IMR-90 (cell line): ENCODE results near the gene ENO3. TPM values are rescaled to one million over a fixed set of nuclear protein-coding genes. Genes with fewer than 3 reads are reported as not detected.

Experiments used
- ATAC-seq: fragments of 200-7000 bp; cut with Tn5 transposase; 2 replicates; pipeline ENCODE4 v1.9.1; 2020; ENCODE audit warnings: low read depth, mild to moderate bottlenecking, moderate library complexity
- BruUV-seq: library from RNA; stranded (reverse); fragments of 400-500 nt; replicated peaks from 2 replicates; lab custom pipeline; 2021; lab: Mats Ljungman, UMichigan
- CTCF ChIA-PET: fragments of 300-600 bp; formaldehyde crosslinking; extraction: SDS; loops from one replicate; lab custom pipeline; 2021; ENCODE audit warnings: antibody characterized with exemption; lab: Yijun Ruan, JAX
- POLR2A ChIA-PET: fragments of 300-600 bp; sonication (Branson Sonifier 250); formaldehyde crosslinking; loops from one replicate; lab custom pipeline; 2022; ENCODE audit warnings: antibody characterized with exemption; ENCODE audit not compliant: unreplicated experiment; lab: Charles Lee
- DNase-seq: peaks from one replicate; pipeline ENCODE4 v3.0.0; 2013
- H2AFZ ChIP-seq: replicated peaks from 2 replicates; pipeline ENCODE3; 2013; ENCODE audit warnings: low read length, mild to moderate bottlenecking; ENCODE audit not compliant: poor library complexity
- H2AK5ac ChIP-seq: 2 replicates; pipeline ENCODE4 v1.6.1; 2013; ENCODE audit warnings: low read depth, low read length, inconsistent platforms
- H2AK9ac ChIP-seq: replicated peaks from 2 replicates; pipeline ENCODE3; 2013; ENCODE audit warnings: mild to moderate bottlenecking, low read depth, low read length, moderate library complexity; ENCODE audit not compliant: poor library complexity
- H2BK120ac ChIP-seq: 2 replicates; pipeline ENCODE4 v1.6.1; 2013; ENCODE audit warnings: low read depth, low read length, inconsistent platforms
- H2BK15ac ChIP-seq: 3 replicates; pipeline ENCODE4 v1.6.1; 2013; ENCODE audit warnings: low read depth, low read length, inconsistent platforms
- H2BK20ac ChIP-seq: 2 replicates; pipeline ENCODE4 v1.6.1; 2013; ENCODE audit warnings: low read depth, mild to moderate bottlenecking, inconsistent platforms, low read length, moderate library complexity
- H2BK5ac ChIP-seq: 2 replicates; pipeline ENCODE4 v1.6.1; 2013; ENCODE audit warnings: mild to moderate bottlenecking, low read depth, low read length, inconsistent platforms; ENCODE audit not compliant: poor library complexity, severe bottlenecking
- H3K14ac ChIP-seq: replicated peaks from 2 replicates; pipeline ENCODE4 v1.6.1; 2013; ENCODE audit warnings: low read depth, low read length, inconsistent platforms
- H3K18ac ChIP-seq: 2 replicates; pipeline ENCODE4 v1.6.1; 2013; ENCODE audit warnings: low read depth, low read length, control low read depth
- H3K23ac ChIP-seq: 2 replicates; pipeline ENCODE4 v1.6.1; 2013; ENCODE audit warnings: low read depth, low read length, inconsistent platforms
- H3K27ac ChIP-seq: 2 replicates; pipeline ENCODE4 v1.5.1; 2013; ENCODE audit warnings: mild to moderate bottlenecking, control low read depth, low read length; ENCODE audit not compliant: insufficient read depth
- H3K27me3 ChIP-seq: 2 replicates; pipeline ENCODE4 v1.6.1; 2013; ENCODE audit warnings: low read length; ENCODE audit not compliant: control insufficient read depth, insufficient read depth
- H3K36me3 ChIP-seq: 2 replicates; pipeline ENCODE4 v1.6.1; 2013; ENCODE audit warnings: low read length, mixed read lengths; ENCODE audit not compliant: control insufficient read depth, insufficient read depth
- H3K4ac ChIP-seq: 2 replicates; pipeline ENCODE4 v1.6.1; 2013; ENCODE audit warnings: low read depth, low read length, inconsistent platforms
- H3K4me1 ChIP-seq: 2 replicates; pipeline ENCODE4 v1.6.1; 2013; ENCODE audit warnings: low read length, mixed read lengths; ENCODE audit not compliant: control insufficient read depth, insufficient read depth
- H3K4me2 ChIP-seq: 2 replicates; pipeline ENCODE4 v1.6.1; 2013; ENCODE audit warnings: low read depth, mild to moderate bottlenecking, control low read depth, low read length, moderate library complexity
- H3K4me3 ChIP-seq: 2 replicates; pipeline ENCODE4 v1.5.1; 2013; ENCODE audit warnings: low read depth, mild to moderate bottlenecking, control low read depth, low read length, moderate library complexity; ENCODE audit not compliant: insufficient read depth
- H3K56ac ChIP-seq: 2 replicates; pipeline ENCODE4 v1.6.1; 2013; ENCODE audit warnings: low read length, inconsistent platforms; ENCODE audit not compliant: insufficient read depth; ENCODE audit errors: extremely low read depth
- H3K79me1 ChIP-seq, 2 experiments: 2 replicates each; pipeline ENCODE4 v1.6.1; 2013; ENCODE audit warnings: low read length in 2 of 2, inconsistent platforms in 1 of 2, low read depth in 1 of 2
- H3K9ac ChIP-seq: 2 replicates; pipeline ENCODE4 v1.6.1; 2013; ENCODE audit warnings: low read depth, low read length, control low read depth
- H3K9me1 ChIP-seq: 2 replicates; pipeline ENCODE4 v1.6.1; 2013; ENCODE audit warnings: low read length, inconsistent platforms; ENCODE audit not compliant: insufficient read depth
- H3K9me3 ChIP-seq: 2 replicates; pipeline ENCODE4 v1.6.1; 2013; ENCODE audit warnings: low read length; ENCODE audit not compliant: control insufficient read depth, insufficient read depth
- H4K20me1 ChIP-seq: 2 replicates; pipeline ENCODE4 v1.6.1; 2013; ENCODE audit warnings: low read length, inconsistent platforms; ENCODE audit not compliant: insufficient read depth
- H4K5ac ChIP-seq: 2 replicates; pipeline ENCODE4 v1.6.1; 2013; ENCODE audit warnings: mild to moderate bottlenecking, low read depth, low read length, control low read depth
- H4K8ac ChIP-seq, 2 experiments: 2 replicates each; pipeline ENCODE4 v1.6.1; 2013; ENCODE audit warnings: low read depth in 2 of 2, low read length in 2 of 2, control low read depth in 1 of 2, inconsistent platforms in 1 of 2
- H4K91ac ChIP-seq: 2 replicates; pipeline ENCODE4 v1.6.1; 2013; ENCODE audit warnings: low read depth, low read length, inconsistent platforms; ENCODE audit not compliant: insufficient read depth
- CHD1 ChIP-seq: IDR thresholded peaks from 2 replicates; pipeline ENCODE4 v1.6.1; 2012; ENCODE audit warnings: low read depth, low read length, improper control_type of control experiment
- MAFK ChIP-seq: IDR thresholded peaks from 2 replicates; pipeline ENCODE4 v1.6.1; 2012; ENCODE audit warnings: low read depth, low read length, improper control_type of control experiment
- MXI1 ChIP-seq: IDR thresholded peaks from 2 replicates; pipeline ENCODE4 v1.6.1; 2012; ENCODE audit warnings: low read depth, mild to moderate bottlenecking, low read length, moderate library complexity, borderline replicate concordance
- RFX5 ChIP-seq: IDR thresholded peaks from 2 replicates; pipeline ENCODE4 v1.8.0; 2012; ENCODE audit warnings: low read depth, mild to moderate bottlenecking, low read length, moderate library complexity
- SMC3 ChIP-seq: fragments of 150-350 bp; IDR thresholded peaks from 2 replicates; pipeline ENCODE4 v1.6.1; 2016; ENCODE audit warnings: low read depth, mild to moderate bottlenecking, antibody characterized with exemption, low read length, moderate library complexity
- WGBS, 2 experiments: methylation state at CpG; one replicate each; pipeline versions ENCODE4 v1.1.5 to v1.1.7; 2013; ENCODE audit warnings: missing lambda C conversion rate in 2 of 2; ENCODE audit not compliant: insufficient read length in 1 of 2; ENCODE audit errors: extremely low coverage in 2 of 2; 5-methylcytosine and 5-hydroxymethylcytosine counted together
- dilution Hi-C: fragments of 300-500 bp; cut with HindIII; formaldehyde crosslinking; loops from one replicate; pipeline ENCODE4 v1.14.3; 2018; ENCODE audit warnings: low sequenced_read_pairs; ENCODE audit not compliant: unreplicated experiment
- in situ Hi-C: fragments of 300-500 bp; cut with MboI; formaldehyde crosslinking; loops from 3 replicates; pipeline ENCODE4 v1.14.3; 2019; ENCODE audit warnings: low sequenced_read_pairs, inconsistent platforms, mixed read lengths
- intact Hi-C: fragments of 100-400 bp; cut with micrococcal nuclease; formaldehyde crosslinking; loops from 2 replicates; pipeline ENCODE4 v1.10.0; 2022
- polyA plus RNA-seq, 3 experiments: library from polyadenylated mRNA; depleted of rRNA; stranded (reverse); fragments of >200 nt; gene quantifications; 2 replicates each; pipeline ENCODE4 v1.2.3, GENCODE V29; 2012; ENCODE audit warnings: low replicate concordance in 1 of 3
- total RNA-seq: library from RNA; depleted of rRNA; stranded (reverse); fragments of >200 nt; gene quantifications from 2 replicates; pipeline ENCODE4 v1.2.3, GENCODE V29; 2012
- TF ChIP-seq, protein P1 (sequence below): fragments of 150-350 bp; IDR thresholded peaks from 2 replicates; pipeline ENCODE4 v1.6.1; 2016; ENCODE audit warnings: low read depth, mild to moderate bottlenecking, low read length, moderate library complexity, borderline replicate concordance
- TF ChIP-seq, protein P2 (sequence below): conservative IDR thresholded peaks from 2 replicates; pipeline ENCODE4 v1.5.1; 2012; ENCODE audit warnings: mild to moderate bottlenecking, low read depth, low read length, improper control_type of control experiment

The ENO3 gene
- total and polyA plus RNA-seq, 2 of the 4 experiments (the other 2 are of a cell fraction): 1.4 to 5.1 TPM

DNA sequence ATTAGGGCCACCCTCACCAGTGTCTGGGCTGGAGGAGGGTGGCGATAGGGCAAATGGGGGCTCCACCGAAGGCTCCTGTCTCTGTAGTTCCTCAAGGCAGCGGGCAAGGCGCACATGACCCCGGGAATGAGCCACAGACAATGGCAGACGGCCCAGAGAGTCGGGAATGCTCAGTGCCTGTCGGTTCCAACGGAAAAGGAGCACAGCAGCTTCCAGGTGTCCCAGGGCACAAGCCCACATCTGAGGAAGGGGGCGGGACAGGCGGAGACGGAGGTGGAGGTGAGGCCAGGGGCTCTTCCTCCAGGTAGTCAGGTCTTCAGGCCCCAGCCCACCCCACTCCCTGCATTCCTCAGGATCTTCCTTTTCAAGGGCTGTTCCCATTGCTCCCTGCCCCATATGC lies 21.8 kb downstream of the ENO3 start:
- H4K5ac ChIP-seq: no peak overlapping the region
- no peak overlapping the region for H2BK5ac ChIP-seq
- H3K4me2 ChIP-seq: no peak overlapping the region
- WGBS, 2 experiments: 65% methylated on average over 7 of the region's 12 CpGs; no CpG with 5 or more reads in 1 of the 2 experiments
- no peak overlapping the region for H3K4me3 ChIP-seq
- ATAC-seq: no peak
- no peak overlapping the region for H3K56ac ChIP-seq
- H2AFZ ChIP-seq: no peak overlapping the region
- no peak overlapping the region for H2BK15ac ChIP-seq
- no peak overlapping the region for H3K9ac ChIP-seq
- CTCF ChIA-PET: no interaction called here
- POLR2A ChIA-PET: no interaction called here
- dilution Hi-C loops (no loop called here), in situ Hi-C loops (no loop called here), intact Hi-C loops (no loop called here)
- no peak overlapping the region for H4K8ac ChIP-seq
- H3K36me3 ChIP-seq: peaks cover 42% of the 10 kb centered on the region
- H3K27ac ChIP-seq: no peak overlapping the region
- H3K9me1 ChIP-seq: peaks cover 22% of the 10 kb centered on the region
- H3K9me3 ChIP-seq: no peaks in the 10 kb centered on the region
- no TSS peak for BruUV-seq
- H3K23ac ChIP-seq: no peak overlapping the region
- no peak overlapping the region for H4K91ac ChIP-seq
- H2AK5ac ChIP-seq: no peak overlapping the region
- no peak overlapping the region for H2BK120ac ChIP-seq
- H3K4me1 ChIP-seq: peaks cover 14% of the 10 kb centered on the region
- no peak for TF ChIP-seq SMC3
- TF ChIP-seq RFX5: no peak
- no peak for TF ChIP-seq MAFK
- TF ChIP-seq CHD1: no peak
- TF ChIP-seq, protein P1, sequence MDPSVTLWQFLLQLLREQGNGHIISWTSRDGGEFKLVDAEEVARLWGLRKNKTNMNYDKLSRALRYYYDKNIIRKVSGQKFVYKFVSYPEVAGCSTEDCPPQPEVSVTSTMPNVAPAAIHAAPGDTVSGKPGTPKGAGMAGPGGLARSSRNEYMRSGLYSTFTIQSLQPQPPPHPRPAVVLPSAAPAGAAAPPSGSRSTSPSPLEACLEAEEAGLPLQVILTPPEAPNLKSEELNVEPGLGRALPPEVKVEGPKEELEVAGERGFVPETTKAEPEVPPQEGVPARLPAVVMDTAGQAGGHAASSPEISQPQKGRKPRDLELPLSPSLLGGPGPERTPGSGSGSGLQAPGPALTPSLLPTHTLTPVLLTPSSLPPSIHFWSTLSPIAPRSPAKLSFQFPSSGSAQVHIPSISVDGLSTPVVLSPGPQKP: no peak
- no peak for TF ChIP-seq MXI1
- TF ChIP-seq, protein P2, sequence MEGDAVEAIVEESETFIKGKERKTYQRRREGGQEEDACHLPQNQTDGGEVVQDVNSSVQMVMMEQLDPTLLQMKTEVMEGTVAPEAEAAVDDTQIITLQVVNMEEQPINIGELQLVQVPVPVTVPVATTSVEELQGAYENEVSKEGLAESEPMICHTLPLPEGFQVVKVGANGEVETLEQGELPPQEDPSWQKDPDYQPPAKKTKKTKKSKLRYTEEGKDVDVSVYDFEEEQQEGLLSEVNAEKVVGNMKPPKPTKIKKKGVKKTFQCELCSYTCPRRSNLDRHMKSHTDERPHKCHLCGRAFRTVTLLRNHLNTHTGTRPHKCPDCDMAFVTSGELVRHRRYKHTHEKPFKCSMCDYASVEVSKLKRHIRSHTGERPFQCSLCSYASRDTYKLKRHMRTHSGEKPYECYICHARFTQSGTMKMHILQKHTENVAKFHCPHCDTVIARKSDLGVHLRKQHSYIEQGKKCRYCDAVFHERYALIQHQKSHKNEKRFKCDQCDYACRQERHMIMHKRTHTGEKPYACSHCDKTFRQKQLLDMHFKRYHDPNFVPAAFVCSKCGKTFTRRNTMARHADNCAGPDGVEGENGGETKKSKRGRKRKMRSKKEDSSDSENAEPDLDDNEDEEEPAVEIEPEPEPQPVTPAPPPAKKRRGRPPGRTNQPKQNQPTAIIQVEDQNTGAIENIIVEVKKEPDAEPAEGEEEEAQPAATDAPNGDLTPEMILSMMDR: no peak
- H3K4ac ChIP-seq: no peak overlapping the region
- no peak for DNase-seq
- peaks cover 6% of the 10 kb centered on the region; the same call in 1 of the 2 replicates for H4K20me1 ChIP-seq
- H3K27me3 ChIP-seq: no peaks in the 10 kb centered on the region
- peaks cover 10 to 58% of the 10 kb centered on the region in 2 experiments; a peak in 3 of 4 replicates for H3K79me1 ChIP-seq
- no peak overlapping the region for H3K14ac ChIP-seq
- H2AK9ac ChIP-seq: no peak overlapping the region
- no peak overlapping the region for H2BK20ac ChIP-seq
- H3K18ac ChIP-seq: no peak overlapping the region
